ENCODE results near the gene GPR119.

- no peak for TF ChIP-seq POLR2A (IDR thresholded peaks at IDR 0.05; ENCODE audit: low read depth, low read length)
- no peak for TF ChIP-seq POLR2AphosphoS5 (IDR thresholded peaks at IDR 0.05; ENCODE audit: low read depth, low read length)
- TF ChIP-seq TAF1 (IDR thresholded peaks at IDR 0.05; ENCODE audit: borderline replicate concordance, low read depth, low read length) = no peak
Observed at GRCh38 chrX:130393451-130394074, 8.1 kb upstream of the GPR119 start.

Measured in GM12892 (cell line).